Uterus (tissue), 2 donors: ENCODE measurements around the gene MYF6.

Experiments
- CTCF ChIP-seq, 4 experiments: fragments of 200-600 bp in 2 of 4; fragments of 450-650 bp in 2 of 4; sonication (generic) in 2 of 4; IDR thresholded peaks; one replicate each; pipeline ENCODE4 v1.5.1; 2016 to 2019; ENCODE audit warnings: antibody characterized with exemption in 4 of 4, mild to moderate bottlenecking in 2 of 4, moderate library complexity in 1 of 4
- POLR2A ChIP-seq, 2 donors: fragments of 450-650 bp; IDR thresholded peaks; one replicate each; pipeline ENCODE4 v1.6.1; 2016; ENCODE audit warnings: antibody characterized with exemption in 2 of 2, mild to moderate bottlenecking in 1 of 2, moderate library complexity in 1 of 2

DNA sequence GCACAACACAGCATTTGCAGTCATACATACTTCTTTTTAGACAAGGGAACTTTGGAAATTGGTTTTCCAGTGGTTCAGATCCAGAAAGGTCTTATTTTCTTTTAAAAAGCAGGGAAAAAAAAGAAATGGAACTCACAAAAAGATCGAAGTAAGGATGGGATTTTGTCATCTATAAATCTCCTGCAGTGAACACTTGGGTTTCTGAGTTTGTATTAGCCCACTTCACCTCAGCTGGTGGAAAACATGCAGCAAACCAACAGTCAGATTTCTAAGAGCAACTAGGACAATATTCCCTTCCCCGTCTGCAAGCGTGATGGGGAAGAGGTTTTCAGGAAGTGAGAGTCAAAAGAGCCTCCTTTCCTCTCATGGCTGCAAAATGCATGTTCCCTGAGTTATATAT is 13.9 kb downstream of the MYF6 start:
- TF ChIP-seq CTCF (IDR thresholded peaks at IDR 0.05) (no peak), POLR2A (IDR thresholded peaks at IDR 0.05) (no peak)
